Inflammatory macrophage treated with lipopolysaccharide for 4 hours (primary cell): ENCODE results near the gene HAVCR2.

ENCODE experiments used
- DNase-seq: peaks from one replicate; pipeline ENCODE4 v3.0.0-alpha.2; 2020

Gene HAVCR2

GRCh38 chr5:157038568-157039187 is 70.2 kb downstream of the HAVCR2 start:
- DNase-seq = no peak
